AG10803 (cell line): Measurements from ENCODE around the gene FMN2.
"Not testable (repeated sequence)": the region's sequence is repeated elsewhere in the genome, so short reads cannot be mapped to it uniquely, and the experiment has no call there.

Experiments used
- DNase-seq: peaks from one replicate; pipeline ENCODE4 v3.0.0; 2010; ENCODE audit warnings: low read depth
- H3K4me3 ChIP-seq: 2 replicates; pipeline ENCODE4 v1.5.1; 2011; ENCODE audit warnings: mild to moderate bottlenecking, low read length, control low read depth
- CTCF ChIP-seq: conservative IDR thresholded peaks from 2 replicates; pipeline ENCODE4 v1.5.1; 2011; ENCODE audit warnings: mild to moderate bottlenecking, low read length, control low read depth, inconsistent platforms

Gene FMN2

GRCh38 chr1:240407407-240407806 lies 315.7 kb downstream of the FMN2 start:
- TF ChIP-seq CTCF: no peak

GRCh38 chr1:240409615-240410014 lies 317.9 kb downstream of the FMN2 start:
- DNase-seq: no peak
- H3K4me3 ChIP-seq: no peak overlapping the region
- no peak for TF ChIP-seq CTCF

More at GRCh38 chr1:240407407-240407806, 315.7 kb downstream of the FMN2 start:
- DNase-seq: no peak
- no peak overlapping the region for H3K4me3 ChIP-seq

- 0 out of 2 replicates have a peak overlapping the region, but pooled peaks have one; percentile 6 for H3K4me3 ChIP-seq
- no peak for TF ChIP-seq CTCF
- peak; percentile 96 for DNase-seq
Measured at GRCh38 chr1:240413732-240414131, 322.0 kb downstream of the FMN2 start.

GRCh38 chr1:240414237-240414636 lies 322.6 kb downstream of the FMN2 start:
- 0 out of 2 replicates have a peak overlapping the region, but pooled peaks have one; percentile 6 for H3K4me3 ChIP-seq
- TF ChIP-seq CTCF: no peak
- peak; percentile 95 for DNase-seq

GRCh38 chr1:240415011-240415410 lies 323.3 kb downstream of the FMN2 start:
- not testable (repeated sequence) for DNase-seq, H3K4me3 ChIP-seq

- TF ChIP-seq CTCF: no peak
- no peak for DNase-seq
- H3K4me3 ChIP-seq: no peak overlapping the region
Measured at GRCh38 chr1:240415532-240415931, 323.8 kb downstream of the FMN2 start.

- TF ChIP-seq CTCF: no peak
- no peak overlapping the region for H3K4me3 ChIP-seq
- peak; percentile 27 for DNase-seq
Measured at GRCh38 chr1:240417317-240417716, 325.6 kb downstream of the FMN2 start.

GRCh38 chr1:240420766-240421165 lies 329.1 kb downstream of the FMN2 start:
- no peak for DNase-seq
- no peak for TF ChIP-seq CTCF
- no peak overlapping the region for H3K4me3 ChIP-seq
